Stomach (tissue), 9 donors: ENCODE results near the gene ADGRG7. TPM values are rescaled to one million over a fixed set of nuclear protein-coding genes. Genes with fewer than 3 reads are reported as not detected.
A peak's percentile ranks its signal among the peaks of the same experiment; 100 is the strongest.

Experiments used
- DNase-seq, 2 donors: peaks; one replicate each; pipeline versions ENCODE4 v3.0.0 to v3.0.0-alpha.2; 2013 to 2019
- H3K27ac ChIP-seq, 5 donors: fragments of 200-600 bp in 4 of 5; sonication (generic) in 4 of 5; one replicate each; pipeline ENCODE4 v1.5.1; 2013 to 2019; ENCODE audit warnings: mild to moderate bottlenecking in 1 of 5, moderate library complexity in 1 of 5
- H3K27me3 ChIP-seq, 3 donors: fragments of 200-600 bp; sonication (generic); one replicate each; pipeline ENCODE4 v1.5.1; 2017 to 2019; ENCODE audit warnings: mixed run types in 1 of 3
- H3K36me3 ChIP-seq, 4 donors: fragments of 200-600 bp; sonication (generic); 1 replicate in 3 of 4; 2 replicates in 1 of 4; pipeline ENCODE4 v1.5.1; 2016 to 2019
- H3K4me1 ChIP-seq, 4 donors: fragments of 200-600 bp; sonication (generic); one replicate each; pipeline ENCODE4 v1.5.1; 2016 to 2019
- H3K4me3 ChIP-seq, 4 donors: fragments of 200-600 bp; sonication (generic) in 3 of 4; one replicate each; pipeline ENCODE4 v1.5.1; 2016 to 2019; ENCODE audit warnings: mild to moderate bottlenecking in 1 of 4
- H3K9me3 ChIP-seq, 4 donors: fragments of 200-600 bp; sonication (generic); one replicate each; pipeline ENCODE4 v1.5.1; 2016 to 2019
- EP300 ChIP-seq: sonication (generic); formaldehyde crosslinking; IDR thresholded peaks from one replicate; pipeline ENCODE4 v1.6.1; 2017; ENCODE audit warnings: antibody characterized with exemption
- POLR2A ChIP-seq, 4 donors: fragments of 450-650 bp; IDR thresholded peaks; one replicate each; pipeline ENCODE4 v1.6.1; 2016; ENCODE audit warnings: antibody characterized with exemption in 4 of 4, control low read depth in 2 of 4, mild to moderate bottlenecking in 1 of 4, moderate library complexity in 1 of 4
- POLR2AphosphoS5 ChIP-seq, 3 donors: sonication (generic); formaldehyde crosslinking; IDR thresholded peaks; one replicate each; pipeline ENCODE4 v1.6.1; 2016; ENCODE audit warnings: antibody characterized with exemption in 3 of 3
- WGBS, 5 donors: extraction: QIAGEN DNeasy Blood & Tissue Kit in 3 of 5; methylation state at CpG; one replicate each; pipeline versions ENCODE4 v1.1.5 to v1.1.7; 2013 to 2018; 5-methylcytosine and 5-hydroxymethylcytosine counted together
- intact Hi-C: fragments of 100-400 bp; cut with DNase I; formaldehyde crosslinking; loops from one replicate; pipeline ENCODE4 v1.15.1; 2023; ENCODE audit warnings: low total_unique reads
- polyA plus RNA-seq, 3 donors: library from polyadenylated mRNA; stranded (reverse); fragments of 200-250 nt; gene quantifications; one replicate each; pipeline ENCODE4 v1.2.3, GENCODE V29; 2013
- total RNA-seq, 5 donors: library from RNA; depleted of rRNA; stranded (reverse); fragments of >200 nt; gene quantifications; one replicate each; pipeline versions ENCODE4 v1.1.0 to v1.2.3, GENCODE V29; 2014 to 2016
- TF ChIP-seq, protein P1 (sequence below), 7 experiments: fragments of 450-650 bp in 4 of 7; fragments of 200-600 bp in 3 of 7; sonication (generic) in 3 of 7; IDR thresholded peaks; one replicate each; pipeline ENCODE4 v1.5.1; 2016 to 2019; ENCODE audit warnings: antibody characterized with exemption in 7 of 7, control low read depth in 2 of 7, mild to moderate bottlenecking in 1 of 7
- donor health status: healthy with polysubstance abuse.
- donor health status: Bipolar disorder and iron deficiency.
- donor health status: healthy.

The ADGRG7 gene
- total and polyA plus RNA-seq, 8 donors: 5.1 TPM; not detected in 7

GRCh38 chr3:100609963-100610362, 562 bp downstream of the ADGRG7 start:
- H3K4me3 ChIP-seq: no peak overlapping the region
- H3K27ac ChIP-seq: no peak overlapping the region
- 72 to 85% (median 83%) methylated on average over 2 of the region's 2 CpGs for WGBS, 5 donors

DNA sequence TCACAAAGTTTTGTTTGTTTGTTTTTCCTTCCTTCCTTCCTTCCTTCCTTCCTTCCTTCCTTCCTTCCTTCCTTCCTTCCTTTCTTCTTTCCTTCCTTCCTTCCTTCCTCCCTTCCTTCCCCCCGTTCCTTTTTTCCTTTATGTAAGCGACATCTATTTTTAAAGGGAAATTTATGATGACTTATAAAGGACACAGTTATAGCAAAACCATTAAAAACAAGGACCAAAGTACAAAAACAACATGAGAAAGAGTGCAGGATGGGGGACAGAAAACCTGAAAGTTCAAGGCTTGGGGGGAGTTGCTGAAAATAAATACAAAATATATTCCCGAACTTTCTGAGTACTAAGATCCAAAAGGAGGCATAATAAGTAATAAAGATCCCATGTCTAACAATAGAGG, 1.8 kb downstream of the ADGRG7 start:
- no peaks in the 10 kb centered on the region for H3K27me3 ChIP-seq
- no peaks in the 10 kb centered on the region for H3K36me3 ChIP-seq
- intact Hi-C loops: no loop called here
- no peaks in the 10 kb centered on the region for H3K9me3 ChIP-seq
- 64 to 87% (median 70%) methylated on average over 3 of the region's 3 CpGs for WGBS, 5 donors
- no peak for DNase-seq
- TF ChIP-seq POLR2A (IDR thresholded peaks at IDR 0.05): no peak
- TF ChIP-seq EP300: no peak
- TF ChIP-seq, protein P1, sequence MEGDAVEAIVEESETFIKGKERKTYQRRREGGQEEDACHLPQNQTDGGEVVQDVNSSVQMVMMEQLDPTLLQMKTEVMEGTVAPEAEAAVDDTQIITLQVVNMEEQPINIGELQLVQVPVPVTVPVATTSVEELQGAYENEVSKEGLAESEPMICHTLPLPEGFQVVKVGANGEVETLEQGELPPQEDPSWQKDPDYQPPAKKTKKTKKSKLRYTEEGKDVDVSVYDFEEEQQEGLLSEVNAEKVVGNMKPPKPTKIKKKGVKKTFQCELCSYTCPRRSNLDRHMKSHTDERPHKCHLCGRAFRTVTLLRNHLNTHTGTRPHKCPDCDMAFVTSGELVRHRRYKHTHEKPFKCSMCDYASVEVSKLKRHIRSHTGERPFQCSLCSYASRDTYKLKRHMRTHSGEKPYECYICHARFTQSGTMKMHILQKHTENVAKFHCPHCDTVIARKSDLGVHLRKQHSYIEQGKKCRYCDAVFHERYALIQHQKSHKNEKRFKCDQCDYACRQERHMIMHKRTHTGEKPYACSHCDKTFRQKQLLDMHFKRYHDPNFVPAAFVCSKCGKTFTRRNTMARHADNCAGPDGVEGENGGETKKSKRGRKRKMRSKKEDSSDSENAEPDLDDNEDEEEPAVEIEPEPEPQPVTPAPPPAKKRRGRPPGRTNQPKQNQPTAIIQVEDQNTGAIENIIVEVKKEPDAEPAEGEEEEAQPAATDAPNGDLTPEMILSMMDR (IDR thresholded peaks at IDR 0.05): no peak
- TF ChIP-seq POLR2AphosphoS5 (IDR thresholded peaks at IDR 0.05): no peak
- no peak overlapping the region for H3K4me3 ChIP-seq
- peaks cover 0 to 3% (median 0%) of the 10 kb centered on the region in 4 donors for H3K4me1 ChIP-seq
- H3K27ac ChIP-seq: no peak overlapping the region

More at GRCh38 chr3:100609963-100610362, 562 bp downstream of the ADGRG7 start:
- H3K27me3 ChIP-seq: no peaks in the 10 kb centered on the region
- TF ChIP-seq, protein P1 (IDR thresholded peaks at IDR 0.05): no peak
- TF ChIP-seq EP300: no peak
- no peak for TF ChIP-seq POLR2AphosphoS5 (IDR thresholded peaks at IDR 0.05)
- TF ChIP-seq POLR2A (IDR thresholded peaks at IDR 0.05): no peak
- DNase-seq: no peak
- peaks cover 0 to 3% (median 0%) of the 10 kb centered on the region in 4 donors for H3K4me1 ChIP-seq
- intact Hi-C loops: no loop called here
- H3K9me3 ChIP-seq: no peaks in the 10 kb centered on the region
- H3K36me3 ChIP-seq: no peaks in the 10 kb centered on the region

DNA sequence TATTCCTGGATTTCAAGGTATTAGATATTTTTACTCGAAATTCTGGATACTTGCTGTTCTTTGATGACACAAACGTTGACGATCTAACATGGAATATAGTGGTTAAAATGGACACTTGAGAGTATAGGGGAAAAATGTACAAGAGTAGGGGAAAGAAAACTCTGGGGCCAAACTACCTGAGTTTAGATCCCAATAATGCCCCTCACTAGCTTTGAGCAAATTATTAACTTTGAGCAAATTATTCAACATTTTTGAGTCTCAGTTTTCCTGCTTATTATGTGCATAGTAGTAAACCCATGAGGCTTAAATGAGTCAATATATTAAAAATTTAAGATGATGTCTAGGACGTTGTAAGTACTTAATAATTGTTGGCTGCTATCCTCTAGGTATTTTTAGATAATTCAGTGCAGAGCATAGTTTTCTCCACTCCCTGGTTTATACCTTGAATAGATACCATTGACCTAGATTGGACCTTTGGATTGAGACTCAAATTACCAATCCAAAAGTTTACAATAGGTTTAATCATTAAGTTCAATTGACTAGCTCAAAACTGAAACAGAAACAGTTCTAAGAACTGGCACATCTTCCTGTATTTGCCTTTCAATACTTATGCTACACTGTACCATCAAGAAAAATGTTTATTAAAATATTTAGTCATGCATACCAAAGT, 4.5 kb downstream of the ADGRG7 start:
- intact Hi-C loops: no loop called here
- no peaks in the 10 kb centered on the region for H3K27me3 ChIP-seq
- WGBS, 5 donors: 58 to 75% (median 71%) methylated on average over 4 of the region's 4 CpGs
- peak in 1 of 2 donors; percentile 31 for DNase-seq
- peaks cover 0 to 3% (median 0%) of the 10 kb centered on the region in 4 donors for H3K4me1 ChIP-seq
- no peak overlapping the region for H3K4me3 ChIP-seq
- no peaks in the 10 kb centered on the region for H3K36me3 ChIP-seq
- H3K9me3 ChIP-seq: no peaks in the 10 kb centered on the region
- H3K27ac ChIP-seq: no peak overlapping the region
- TF ChIP-seq, protein P1 (IDR thresholded peaks at IDR 0.05): no peak
- no peak for TF ChIP-seq POLR2AphosphoS5 (IDR thresholded peaks at IDR 0.05)
- no peak for TF ChIP-seq POLR2A (IDR thresholded peaks at IDR 0.05)
- no peak for TF ChIP-seq EP300

DNA sequence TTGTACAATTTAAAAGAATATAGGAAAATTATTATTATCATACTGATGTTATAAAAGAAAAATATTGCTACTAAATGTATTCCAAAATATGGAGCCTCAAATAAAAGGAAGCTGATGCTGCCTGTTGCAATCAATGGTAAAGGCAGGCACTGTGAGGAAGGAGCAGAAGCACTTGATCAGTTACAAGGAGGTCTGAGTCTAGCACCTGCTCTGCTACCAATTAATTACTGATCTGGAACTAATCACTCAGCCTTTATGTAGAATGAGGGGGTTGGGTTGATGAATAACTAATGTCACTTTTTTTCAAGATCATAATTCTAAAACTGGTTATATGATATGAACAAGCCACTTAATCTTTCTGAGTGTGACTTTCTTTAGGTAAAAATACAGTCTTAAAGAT, 5.5 kb downstream of the ADGRG7 start:
- DNase-seq: no peak
- TF ChIP-seq POLR2AphosphoS5 (IDR thresholded peaks at IDR 0.05) (no peak), EP300 (no peak)
- TF ChIP-seq, protein P1 (IDR thresholded peaks at IDR 0.05): no peak
- Histone ChIP-seq H3K27me3 (no peaks in the 10 kb centered on the region), H3K27ac (no peak overlapping the region), H3K4me1 (peaks cover 0 to 3% (median 0%) of the 10 kb centered on the region in 4 donors), H3K4me3 (no peak overlapping the region), H3K36me3 (no peaks in the 10 kb centered on the region), H3K9me3 (no peaks in the 10 kb centered on the region)
- intact Hi-C loops: no loop called here
